ENCODE measurements around the gene CRK.

DNA sequence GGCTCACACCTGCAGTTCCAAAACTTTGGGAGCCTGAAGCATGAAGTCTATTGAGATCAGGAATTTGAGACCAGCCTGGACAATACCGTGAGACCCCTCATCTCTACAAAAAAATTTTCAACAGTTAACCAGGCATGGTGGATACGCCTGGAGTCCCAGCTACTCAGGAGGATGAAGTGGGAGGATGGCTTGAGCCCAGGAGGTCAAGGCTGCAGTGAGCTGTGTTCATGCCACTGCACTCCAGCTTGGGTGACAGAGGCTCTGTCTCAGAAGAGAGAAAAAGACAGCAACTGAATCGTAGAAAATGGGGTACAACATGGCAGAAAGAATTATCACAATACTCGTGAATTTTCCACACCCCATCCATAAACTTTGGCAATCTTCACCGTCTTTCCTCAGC is 3.2 kb downstream of the CRK start:
- TF ChIP-seq, protein P1, sequence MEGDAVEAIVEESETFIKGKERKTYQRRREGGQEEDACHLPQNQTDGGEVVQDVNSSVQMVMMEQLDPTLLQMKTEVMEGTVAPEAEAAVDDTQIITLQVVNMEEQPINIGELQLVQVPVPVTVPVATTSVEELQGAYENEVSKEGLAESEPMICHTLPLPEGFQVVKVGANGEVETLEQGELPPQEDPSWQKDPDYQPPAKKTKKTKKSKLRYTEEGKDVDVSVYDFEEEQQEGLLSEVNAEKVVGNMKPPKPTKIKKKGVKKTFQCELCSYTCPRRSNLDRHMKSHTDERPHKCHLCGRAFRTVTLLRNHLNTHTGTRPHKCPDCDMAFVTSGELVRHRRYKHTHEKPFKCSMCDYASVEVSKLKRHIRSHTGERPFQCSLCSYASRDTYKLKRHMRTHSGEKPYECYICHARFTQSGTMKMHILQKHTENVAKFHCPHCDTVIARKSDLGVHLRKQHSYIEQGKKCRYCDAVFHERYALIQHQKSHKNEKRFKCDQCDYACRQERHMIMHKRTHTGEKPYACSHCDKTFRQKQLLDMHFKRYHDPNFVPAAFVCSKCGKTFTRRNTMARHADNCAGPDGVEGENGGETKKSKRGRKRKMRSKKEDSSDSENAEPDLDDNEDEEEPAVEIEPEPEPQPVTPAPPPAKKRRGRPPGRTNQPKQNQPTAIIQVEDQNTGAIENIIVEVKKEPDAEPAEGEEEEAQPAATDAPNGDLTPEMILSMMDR (conservative IDR thresholded peaks at IDR 0.05), result no peak
- no peak for TF ChIP-seq EZH2 (IDR thresholded peaks at IDR 0.05; ENCODE audit: low read depth)
